T-helper 9 cell (primary cell): Measurements from ENCODE around the gene SLCO2B1.
"Not testable (repeated sequence)": the region's sequence is repeated elsewhere in the genome, so short reads cannot be mapped to it uniquely, and the experiment has no call there.

ENCODE experiments used
- DNase-seq: peaks from one replicate; pipeline ENCODE4 v3.0.0-alpha.2; 2020
- total RNA-seq, 2 donors: gene quantifications; one replicate each; lab custom pipeline; 2026; lab: John Stamatoyannopoulos, UW

SLCO2B1 gene, protein sequence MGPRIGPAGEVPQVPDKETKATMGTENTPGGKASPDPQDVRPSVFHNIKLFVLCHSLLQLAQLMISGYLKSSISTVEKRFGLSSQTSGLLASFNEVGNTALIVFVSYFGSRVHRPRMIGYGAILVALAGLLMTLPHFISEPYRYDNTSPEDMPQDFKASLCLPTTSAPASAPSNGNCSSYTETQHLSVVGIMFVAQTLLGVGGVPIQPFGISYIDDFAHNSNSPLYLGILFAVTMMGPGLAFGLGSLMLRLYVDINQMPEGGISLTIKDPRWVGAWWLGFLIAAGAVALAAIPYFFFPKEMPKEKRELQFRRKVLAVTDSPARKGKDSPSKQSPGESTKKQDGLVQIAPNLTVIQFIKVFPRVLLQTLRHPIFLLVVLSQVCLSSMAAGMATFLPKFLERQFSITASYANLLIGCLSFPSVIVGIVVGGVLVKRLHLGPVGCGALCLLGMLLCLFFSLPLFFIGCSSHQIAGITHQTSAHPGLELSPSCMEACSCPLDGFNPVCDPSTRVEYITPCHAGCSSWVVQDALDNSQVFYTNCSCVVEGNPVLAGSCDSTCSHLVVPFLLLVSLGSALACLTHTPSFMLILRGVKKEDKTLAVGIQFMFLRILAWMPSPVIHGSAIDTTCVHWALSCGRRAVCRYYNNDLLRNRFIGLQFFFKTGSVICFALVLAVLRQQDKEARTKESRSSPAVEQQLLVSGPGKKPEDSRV
- total RNA-seq, result 0 reads per million in 2 donors

DNA sequence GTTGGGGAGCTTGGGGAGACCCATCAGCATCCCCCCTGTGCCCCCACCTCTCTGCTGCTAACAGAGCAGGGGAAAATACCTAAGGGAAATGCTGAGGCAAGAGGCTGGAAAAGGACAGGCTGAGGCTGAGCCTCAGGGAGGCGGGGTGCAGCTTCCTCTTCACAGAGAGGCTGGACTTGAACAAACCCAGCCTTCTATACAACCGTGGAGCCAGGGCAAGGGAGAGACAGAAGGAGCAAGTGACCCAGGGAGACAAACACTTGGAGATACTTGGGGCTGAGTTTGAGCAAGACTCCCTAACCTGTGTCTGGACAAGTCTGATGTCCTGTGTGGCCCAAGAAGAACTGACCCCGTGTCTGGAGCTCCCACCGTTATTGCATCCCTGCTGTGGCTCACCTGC, at the start of gene SLCO2B1:
TSS of gene SLCO2B1 (plus strand) at position 229 of the 400 bp plus-strand sequence. CDS start 275 bp downstream, outside the sequence.
- DNase-seq, result no peak

DNA sequence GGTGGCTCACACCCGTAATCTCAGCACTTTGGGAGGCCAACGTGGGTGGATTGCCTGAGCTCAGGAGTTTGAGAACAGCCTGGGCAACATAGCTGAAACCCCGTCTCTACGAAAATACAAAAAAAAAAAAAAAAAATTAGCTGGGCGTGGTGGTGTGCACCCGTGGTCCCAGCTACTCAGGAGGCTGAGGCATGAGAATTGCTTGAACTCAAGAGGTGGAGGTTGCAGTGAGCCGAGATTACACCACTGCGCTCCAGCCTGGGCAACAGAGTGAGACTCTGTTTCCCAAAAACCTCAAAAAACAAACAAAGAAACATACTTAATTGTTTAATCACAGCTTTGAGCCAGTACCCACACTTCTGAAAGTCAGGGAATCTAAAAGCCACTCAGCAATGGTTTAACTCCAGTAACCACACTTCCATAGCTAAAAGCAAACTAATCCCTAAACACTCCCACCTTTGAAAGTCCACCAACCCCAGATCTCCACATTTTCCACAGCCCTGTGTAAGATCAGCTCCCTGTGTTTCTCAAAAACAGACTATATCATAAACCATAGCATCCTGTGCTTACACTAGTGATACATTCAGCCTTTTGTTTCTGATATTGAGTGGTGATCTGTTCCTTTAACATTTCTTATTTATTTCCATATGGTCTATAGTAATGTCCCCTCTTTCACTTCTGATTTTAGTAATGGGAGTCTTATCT, 49.3 kb upstream of the SLCO2B1 start:
- no peak for DNase-seq

DNA sequence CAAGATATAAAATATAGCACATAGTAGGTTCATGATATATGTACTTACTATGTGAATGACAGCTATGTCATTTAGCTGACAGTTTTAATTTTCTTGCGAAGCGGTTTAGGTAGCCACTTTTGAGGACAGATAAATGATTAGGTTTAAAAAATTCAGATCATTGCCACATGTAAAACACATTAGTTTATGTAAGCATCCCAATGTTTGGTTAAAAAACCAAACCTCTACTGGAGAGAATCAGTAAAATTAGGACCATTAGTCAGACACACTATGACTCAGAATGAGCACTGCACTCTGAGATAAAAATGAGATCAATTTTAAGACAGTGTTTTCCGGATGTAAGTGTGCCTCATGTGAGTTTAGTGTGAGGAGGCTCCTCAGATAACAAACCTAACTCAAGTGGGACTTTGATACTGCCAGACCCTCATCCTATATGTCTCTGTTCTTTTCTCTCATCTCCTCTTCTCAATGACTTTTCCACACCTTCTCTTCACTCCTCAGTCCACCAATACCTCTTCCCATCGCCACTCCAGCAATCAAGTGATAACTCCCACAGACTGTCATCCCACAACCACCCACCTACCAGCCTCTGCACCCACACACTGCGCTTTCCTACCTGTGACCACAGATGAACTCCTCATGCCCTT, 47.4 kb upstream of the SLCO2B1 start:
- no peak for DNase-seq

DNA sequence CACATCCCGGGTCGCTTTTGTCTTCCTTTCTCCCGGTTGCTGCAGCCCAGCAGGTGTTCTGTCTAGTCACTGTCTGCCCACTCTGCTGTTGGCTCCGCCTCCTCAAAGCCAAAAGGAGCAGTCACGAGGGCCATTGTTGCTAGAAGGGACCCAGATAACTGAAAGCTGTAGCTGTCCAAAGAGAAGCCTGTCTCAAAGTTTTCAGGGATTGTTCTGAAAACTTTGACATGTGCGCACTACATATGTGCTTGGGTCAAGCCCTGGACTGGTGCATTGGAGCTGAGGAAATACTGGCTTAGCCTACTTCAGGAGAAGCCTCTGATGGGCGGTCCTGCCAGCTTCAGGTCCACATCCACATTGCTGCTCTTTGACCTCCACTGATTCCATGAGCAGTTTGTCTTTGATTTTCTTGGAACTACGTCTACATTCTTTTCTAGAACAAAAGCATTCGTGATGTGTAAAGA, 45.4 kb upstream of the SLCO2B1 start:
- DNase-seq, result no peak

DNA sequence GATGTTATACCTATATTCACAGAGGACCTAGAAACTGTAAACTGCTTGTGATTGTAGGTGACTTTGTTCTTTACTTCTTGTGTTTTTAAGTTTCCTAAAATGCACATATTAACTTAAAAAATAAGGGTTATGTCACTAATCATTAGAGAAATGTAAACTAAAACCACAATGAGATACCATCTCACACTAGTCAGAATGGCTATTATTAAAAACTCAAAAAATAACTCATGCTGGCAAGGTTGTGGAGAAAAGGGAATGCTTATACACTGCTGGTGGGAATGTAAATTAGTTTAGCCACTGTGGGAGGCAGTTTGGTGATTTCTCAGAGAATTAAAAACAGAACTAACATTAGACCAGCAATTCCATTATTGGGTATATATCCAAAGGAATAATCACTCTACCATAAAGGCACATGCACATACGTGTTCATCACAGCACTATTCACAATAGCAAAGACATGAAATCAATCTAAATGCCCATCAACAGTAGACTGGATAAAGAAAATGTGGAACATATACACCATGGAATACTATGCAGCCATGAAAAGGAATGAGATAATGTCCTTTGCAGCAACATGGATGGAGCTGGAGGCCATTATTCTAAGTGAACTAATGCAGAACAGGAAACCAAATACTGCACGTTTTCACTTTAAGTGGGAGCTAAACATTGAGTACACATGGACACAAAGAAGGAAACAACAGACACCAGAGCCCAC, 44.8 kb upstream of the SLCO2B1 start:
- not testable (repeated sequence) for DNase-seq

DNA sequence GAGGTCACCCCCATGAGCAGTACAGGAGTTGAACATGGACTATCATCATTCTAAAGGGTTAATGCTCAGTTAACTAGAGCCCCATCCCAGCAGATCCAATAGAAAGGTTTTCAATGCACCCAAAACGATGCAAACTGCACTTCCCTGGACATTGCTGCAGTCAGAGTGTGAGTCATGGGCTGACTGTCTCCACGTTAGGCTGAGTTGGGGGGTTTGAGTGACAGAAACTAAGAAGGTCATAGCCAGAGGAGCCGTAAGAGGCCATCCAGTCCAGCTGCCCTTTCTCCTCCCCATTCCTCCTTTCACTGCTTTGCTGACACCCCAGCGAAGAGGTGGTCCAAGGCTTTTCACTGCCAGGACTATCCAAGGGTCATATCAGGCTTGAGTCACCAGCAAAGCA, 43.7 kb upstream of the SLCO2B1 start:
- no peak for DNase-seq

DNA sequence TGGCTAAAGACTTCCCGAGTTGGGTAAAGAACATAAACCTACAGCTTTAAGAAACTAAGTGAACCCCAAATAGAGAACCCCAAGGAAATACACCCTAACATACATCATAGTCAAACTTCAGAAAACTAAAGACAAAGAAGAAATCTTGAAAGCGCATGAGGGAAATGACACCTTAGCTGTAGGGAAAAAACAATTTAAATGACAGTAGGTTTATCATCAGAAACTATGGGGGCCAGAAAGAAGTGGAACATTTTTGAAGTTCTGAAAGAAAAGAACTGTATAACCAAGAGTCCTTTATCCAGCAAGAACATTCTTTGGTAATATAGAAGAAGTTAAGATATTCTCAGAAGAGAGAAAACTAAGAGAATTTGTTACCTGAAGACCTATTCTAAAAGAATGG, 38.7 kb upstream of the SLCO2B1 start:
- DNase-seq, result no peak

DNA sequence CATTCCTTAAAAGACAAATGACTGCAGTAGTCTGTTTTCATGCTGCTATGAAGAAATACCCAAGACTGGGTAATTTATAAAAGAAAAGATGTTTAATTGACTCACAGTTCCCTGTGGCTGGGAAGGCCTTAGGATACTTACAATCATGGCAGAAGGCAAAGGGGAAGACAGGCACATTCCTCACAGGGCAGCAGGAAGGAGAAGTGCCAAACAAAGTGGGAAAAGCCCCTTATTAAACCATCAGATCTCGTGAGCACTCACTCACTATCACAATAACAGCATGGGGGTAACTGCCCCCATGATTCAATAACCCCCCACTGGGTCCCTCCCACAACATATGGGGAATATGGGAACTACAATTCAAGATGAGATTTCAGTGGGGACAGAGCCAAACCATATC, 37.9 kb upstream of the SLCO2B1 start:
- DNase-seq, result no peak

DNA sequence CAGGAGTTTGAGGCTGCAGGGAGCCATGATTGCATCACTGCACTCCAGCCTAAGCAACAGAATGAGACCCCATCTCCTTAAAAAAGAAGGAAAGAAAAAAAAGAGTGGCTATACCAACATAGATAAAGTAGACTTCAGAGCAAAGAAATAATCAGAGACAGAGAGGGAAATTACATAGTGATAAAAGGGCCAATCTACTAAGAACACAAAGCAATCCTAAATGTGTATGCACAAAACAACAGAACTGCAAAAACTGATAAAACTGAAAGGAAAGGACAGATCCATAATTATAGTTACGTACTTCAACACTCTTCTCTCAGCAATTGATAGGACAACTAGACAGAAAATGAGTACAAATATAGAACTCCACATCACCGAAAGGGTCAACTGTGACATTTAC, 36.4 kb upstream of the SLCO2B1 start:
- no peak for DNase-seq

DNA sequence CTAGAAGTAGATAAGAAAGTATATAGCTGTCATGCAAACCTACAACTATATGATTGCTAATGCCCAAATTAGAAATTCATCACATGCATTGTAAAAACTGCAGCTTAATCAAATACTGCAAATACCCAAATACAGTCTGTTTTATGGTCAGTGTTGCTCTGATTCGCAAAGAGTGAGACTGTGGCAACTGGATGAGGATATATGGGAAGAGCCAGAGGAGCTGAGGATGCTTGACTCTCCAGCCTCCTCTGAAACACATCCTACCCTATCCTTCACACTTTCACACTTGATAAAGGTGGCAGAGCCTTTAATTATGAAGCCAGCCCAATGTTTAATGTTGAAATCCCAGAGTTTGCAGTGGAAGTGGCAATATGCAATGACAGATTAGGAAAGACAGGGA, 32.3 kb upstream of the SLCO2B1 start:
- no peak for DNase-seq

DNA sequence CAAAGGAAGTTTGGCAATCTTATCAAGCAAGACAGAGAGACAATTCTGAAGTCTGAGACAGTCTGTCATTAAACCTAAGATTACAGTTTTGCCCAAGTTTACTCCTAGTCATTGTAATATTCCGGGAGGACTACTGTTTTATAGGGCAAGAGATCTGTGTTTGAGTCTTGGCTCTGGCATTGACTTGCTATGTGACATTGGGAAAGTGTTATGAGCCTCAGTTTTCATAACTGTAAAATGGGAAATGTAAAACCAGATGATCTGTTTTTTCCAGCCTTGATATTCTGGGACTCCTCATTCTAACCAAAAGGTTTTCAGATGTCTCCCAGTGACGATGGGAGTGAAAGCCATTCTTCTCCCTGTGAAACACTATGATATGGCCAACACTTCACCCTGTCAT, 24.3 kb upstream of the SLCO2B1 start:
- no peak for DNase-seq

DNA sequence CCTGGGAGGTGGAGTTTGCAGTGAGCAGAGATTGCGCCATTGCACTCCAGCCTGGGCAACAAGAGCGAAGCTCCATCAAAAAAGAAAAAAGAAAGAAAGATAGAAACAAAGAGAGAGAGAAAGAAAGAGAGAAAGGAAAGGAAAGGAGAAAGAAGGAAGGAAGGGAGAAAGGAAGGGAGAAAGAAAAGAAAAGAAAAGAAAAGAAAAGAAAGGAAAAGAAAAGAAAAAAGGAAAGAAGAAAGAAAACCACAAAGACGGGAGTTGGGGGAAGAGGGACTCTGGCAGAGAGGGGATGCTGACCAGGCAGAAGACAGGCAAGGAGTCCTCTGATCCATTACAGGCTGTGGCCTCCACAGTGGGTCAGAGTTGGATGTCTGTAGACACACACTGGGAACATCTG, 18.8 kb upstream of the SLCO2B1 start:
- DNase-seq, result no peak

DNA sequence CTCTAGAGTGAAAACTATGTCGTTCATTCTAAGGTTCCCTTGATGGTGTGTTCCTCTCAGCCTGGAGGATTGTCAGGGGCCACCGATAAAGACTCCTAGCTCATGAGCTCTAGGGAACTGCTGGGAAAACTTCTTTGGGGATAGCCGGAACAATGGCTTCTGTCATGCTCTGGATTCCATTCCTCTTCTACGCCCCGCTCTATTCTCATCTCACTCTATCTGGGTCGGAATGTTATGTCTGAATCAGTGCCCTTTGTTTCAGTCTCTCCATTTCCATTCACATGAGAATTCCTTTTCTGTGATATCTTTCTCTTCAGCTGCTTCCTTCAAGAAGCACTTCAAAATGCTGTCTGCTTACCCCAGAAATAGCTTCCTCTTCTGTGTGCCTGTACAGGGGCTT, 16.9 kb upstream of the SLCO2B1 start:
- no peak for DNase-seq

DNA sequence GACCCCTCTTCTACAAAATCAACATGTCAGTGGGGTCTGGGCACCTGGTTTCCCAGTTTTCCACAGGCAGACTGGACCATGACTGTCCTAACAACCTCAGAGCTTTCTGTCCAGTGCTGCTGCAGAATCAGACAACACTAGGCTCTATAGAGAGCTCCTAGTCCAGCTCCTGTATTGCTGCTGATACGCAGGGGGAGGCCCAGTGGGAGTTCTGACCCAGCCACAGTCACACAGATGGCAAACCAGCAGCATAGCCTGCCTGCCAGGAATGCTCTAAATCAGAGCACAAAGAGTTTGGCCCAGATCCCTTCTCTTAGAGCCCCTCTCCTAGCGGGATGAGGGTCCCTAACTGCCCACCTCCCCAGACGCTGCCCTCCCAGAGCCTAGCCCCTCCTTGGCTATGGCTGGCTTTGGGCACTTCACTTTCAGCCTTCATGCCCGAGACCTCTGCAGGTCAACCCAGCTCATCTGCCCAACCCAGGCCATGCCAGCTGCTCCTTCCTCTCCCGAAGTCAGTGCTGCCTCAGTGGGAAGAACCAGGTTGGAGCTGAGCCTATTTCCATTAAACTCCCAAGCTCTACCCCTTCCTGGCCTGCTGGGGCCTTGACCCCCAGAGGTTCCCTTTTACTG, 15.8 kb upstream of the SLCO2B1 start:
- DNase-seq, result no peak

DNA sequence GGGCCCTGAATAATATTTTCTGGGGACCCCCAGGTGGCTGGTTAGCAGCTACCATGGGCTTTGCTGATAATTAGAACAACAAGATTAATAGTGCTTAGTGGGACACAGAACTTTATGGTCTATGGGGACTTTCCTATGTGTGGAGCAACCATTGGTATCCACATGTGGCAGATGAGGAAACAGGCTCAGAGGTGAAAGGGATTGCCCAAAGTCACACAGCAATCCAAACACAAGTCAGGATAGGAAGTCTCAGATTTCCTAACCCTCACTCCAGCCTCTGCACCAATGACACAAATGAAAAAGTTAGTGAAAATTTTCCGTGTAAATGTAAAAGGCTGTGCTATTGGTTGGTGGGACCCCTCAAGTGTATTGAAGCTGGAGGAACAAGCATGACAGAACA, 15.3 kb upstream of the SLCO2B1 start:
- no peak for DNase-seq

DNA sequence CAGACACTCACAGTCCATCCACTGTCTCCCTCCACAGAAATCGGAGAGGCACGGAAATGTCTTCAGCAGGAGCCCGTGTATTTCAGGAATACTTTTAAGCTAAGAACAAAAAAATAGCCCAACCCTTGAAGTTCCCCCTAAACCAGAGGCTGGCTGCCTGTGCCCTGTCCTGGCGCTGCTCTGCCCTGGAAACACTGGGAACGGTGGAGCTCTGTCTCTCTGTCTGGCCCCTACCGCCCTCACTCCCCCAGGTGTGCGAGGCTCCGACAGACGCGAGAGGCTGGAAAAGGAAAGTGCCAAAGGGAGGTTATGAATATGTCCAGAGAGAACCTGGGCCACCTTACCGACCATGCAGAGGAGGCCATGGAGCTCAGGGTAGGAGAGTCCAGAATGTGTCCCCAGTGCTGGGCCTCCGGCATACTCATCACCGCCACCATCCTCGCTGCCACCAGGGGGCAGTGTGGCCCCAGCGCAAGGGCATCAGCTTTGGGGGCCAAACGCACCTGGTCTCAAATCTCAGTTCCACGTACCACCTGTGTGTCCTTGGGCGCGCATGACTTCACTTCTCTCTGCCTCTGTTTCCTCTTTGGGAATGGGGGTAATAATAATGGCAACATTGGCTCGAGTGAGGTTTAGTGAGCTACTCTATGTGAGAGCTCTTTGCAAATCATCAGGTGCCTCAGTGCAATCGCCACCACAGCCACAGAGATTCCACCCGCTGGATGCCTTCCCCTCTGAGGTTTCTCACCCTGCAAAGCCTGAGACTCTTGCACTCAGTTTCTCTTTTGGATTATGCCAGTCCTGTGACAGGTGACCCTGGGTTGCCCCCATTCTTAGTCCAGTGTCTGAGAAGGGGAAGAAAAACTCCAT, 10.4 kb upstream of the SLCO2B1 start:
- DNase-seq, result peak; percentile 76

DNA sequence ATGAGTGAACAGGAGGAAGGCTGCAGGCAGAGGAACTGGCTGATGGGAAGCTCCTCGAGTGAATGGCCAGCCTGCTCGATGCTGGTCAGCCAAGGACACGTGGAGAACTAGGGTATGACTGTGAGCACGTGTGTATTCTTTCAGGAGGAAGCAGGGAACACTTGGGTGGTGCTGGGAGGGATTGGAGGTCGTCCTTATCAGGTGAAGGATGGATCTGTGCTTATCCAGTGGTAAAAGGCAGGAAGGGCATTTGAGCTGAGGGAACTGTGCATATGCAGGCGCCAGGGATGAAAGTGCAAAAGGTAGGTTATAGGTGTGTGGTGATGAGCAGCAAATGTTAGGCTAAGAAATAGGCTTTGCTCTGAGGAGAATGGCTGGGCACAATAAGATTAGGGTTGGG, 9.7 kb upstream of the SLCO2B1 start:
- no peak for DNase-seq

DNA sequence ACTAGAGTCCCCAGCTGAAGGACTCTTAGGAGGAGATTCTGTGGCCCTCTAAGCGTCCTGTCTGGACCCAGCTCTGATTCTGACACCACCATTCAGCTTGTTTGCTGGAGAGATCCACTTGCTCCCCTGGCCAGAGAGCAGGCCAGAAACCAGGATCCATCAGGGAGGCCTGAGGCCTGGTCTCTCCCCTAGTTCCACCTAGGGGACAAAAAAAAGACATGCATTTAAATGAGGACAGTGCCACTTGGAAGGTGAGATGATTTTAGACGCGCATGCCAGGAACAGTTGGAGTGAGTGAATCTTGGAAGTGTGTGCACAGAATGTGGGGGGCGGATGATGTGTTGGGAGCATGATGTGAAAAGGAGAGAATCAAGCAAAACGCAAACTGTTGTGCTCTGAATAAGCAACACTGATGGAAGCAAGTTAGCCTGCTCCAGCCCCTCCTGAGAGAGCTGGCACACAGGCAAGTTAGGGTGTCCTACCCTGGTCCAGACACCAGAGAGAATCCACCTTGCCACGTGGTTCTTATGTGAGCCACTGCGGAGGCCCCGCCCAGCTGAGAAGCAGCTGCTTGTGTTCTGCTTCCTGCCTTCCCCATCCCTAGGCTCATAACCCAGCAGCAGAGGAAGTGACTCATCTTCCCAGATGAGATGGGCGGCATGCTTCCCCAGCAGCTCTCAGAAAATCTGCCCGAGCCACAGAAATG, 8.0 kb upstream of the SLCO2B1 start:
- peak; percentile 43 for DNase-seq

DNA sequence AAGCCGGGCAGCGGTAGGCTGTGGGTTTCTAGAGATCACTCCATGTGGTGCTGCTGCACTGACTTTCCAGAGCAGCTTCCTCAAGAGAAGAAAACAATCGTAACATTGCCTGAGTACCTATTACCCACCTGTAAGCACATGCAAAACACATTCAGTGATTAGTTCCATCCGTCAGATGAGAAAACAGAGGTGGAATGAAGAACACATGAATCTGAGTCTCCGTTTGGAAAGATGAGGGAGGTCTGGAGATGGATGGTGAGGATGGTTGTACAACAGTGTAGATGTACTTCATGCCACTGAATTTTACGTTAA, 7.5 kb upstream of the SLCO2B1 start:
- DNase-seq, result no peak

DNA sequence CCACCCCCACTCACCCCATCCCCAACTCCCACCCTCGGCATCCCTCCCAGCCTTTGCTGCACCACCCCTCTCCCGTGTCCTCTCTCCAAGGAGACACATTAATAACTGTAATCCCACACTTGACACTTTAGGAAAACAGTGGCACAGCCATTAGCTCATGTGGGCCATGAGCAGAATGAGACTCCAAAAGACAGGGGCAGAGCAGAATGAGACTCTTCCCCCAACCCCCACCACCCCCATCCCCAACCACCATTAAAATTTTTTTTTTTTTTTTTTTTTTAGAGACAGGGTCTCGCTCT, 6.2 kb upstream of the SLCO2B1 start:
- DNase-seq, result no peak
